Measurements from ENCODE around the gene ZBTB24. TPM values are rescaled to one million over a fixed set of nuclear protein-coding genes. Genes with fewer than 3 reads are reported as not detected.
A peak's percentile ranks its signal among the peaks of the same experiment; 100 is the strongest.

ZBTB24 gene
- total and polyA plus RNA-seq, 2 of the 13 experiments (the other 11 are each of a cell fraction or from before 2014, with no cell fraction given), result 1.5 to 6.2 TPM

DNA sequence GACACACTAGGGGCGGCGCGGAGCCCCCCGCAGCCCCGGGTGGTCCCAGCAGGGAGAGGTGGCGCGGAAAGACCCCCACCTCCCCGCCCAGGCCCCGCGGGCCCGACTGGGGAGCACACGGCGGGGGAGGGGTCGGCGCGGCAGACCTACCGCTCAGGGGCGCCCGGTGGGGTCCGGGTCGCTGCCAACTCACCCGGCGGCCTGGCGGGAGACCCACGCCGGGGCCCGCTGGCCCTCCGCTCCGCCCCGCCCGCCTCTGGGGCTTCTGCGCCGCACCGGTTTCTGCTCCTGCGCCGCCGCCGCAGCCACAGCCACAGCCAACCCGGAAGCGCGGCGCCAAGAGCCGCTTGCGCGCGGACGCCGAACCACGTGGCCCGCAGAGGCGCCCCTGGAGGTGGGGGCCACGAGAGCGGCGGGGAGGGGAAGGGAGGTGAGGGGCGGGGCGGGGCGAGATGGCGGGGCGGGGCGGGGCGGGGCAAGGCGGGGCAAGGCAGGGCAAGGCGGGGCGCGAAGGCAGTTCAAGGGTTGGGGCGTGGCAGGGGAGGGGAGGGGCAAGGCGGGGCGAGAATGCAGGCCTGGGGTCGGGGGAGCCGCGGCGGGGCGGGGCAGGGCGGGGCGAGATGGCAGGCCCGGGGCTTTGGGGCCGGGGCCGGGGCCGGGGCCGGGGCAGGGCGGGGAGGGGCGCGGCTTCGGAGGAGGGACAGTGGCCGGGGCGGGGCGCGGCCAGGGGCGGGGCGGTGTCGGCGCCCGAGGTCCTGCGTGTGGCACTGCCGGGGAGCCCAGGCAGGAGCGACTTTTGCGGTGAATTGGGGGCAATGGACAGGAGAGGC is at the start of gene ZBTB24 (continued):
- TF ChIP-seq ZNF260 (CRISPR knock-in tag; IDR thresholded peaks at IDR 0.05; ENCODE audit: borderline replicate concordance, low read depth) (no peak), ATRX (CRISPR knock-in tag; IDR thresholded peaks at IDR 0.05; ENCODE audit: borderline replicate concordance) (no peak), ZNF383 (CRISPR knock-in tag; IDR thresholded peaks at IDR 0.05; ENCODE audit: borderline replicate concordance) (no peak), ZNF709 (CRISPR knock-in tag; IDR thresholded peaks at IDR 0.05) (peak; percentile 81; the same call in 1 of the 2 replicates), NFKB2 (CRISPR knock-in tag; IDR thresholded peaks at IDR 0.05; ENCODE audit: borderline replicate concordance) (no peak), SP1 (IDR thresholded peaks at IDR 0.05) (no peak), SP1 (CRISPR knock-in tag; IDR thresholded peaks at IDR 0.05) (0 out of 2 replicates have a peak, but pooled peaks have one; percentile 20), KAT7 (CRISPR knock-in tag; IDR thresholded peaks at IDR 0.05; ENCODE audit: borderline replicate concordance) (0 out of 2 replicates have a peak, but pooled peaks have one; percentile 34), RNF2 (conservative IDR thresholded peaks at IDR 0.05; ENCODE audit: low read depth) (0 out of 2 replicates have a peak, but pooled peaks have one; percentile 27), PHB2 (IDR thresholded peaks at IDR 0.05; ENCODE audit: partially characterized antibody) (no peak), HNRNPH1 (optimal IDR thresholded peaks at IDR 0.05; ENCODE audit: low read depth, low read length) (no peak), ZFX (CRISPR knock-in tag; IDR thresholded peaks at IDR 0.05; ENCODE audit: low read depth) (peak; percentile 80), PHF8 (CRISPR knock-in tag; IDR thresholded peaks at IDR 0.05) (peak; percentile 56), ELF3 (CRISPR knock-in tag; IDR thresholded peaks at IDR 0.05) (peak; percentile 94), ZSCAN30 (CRISPR knock-in tag; IDR thresholded peaks at IDR 0.05) (no peak), KLF6 (CRISPR knock-in tag; IDR thresholded peaks at IDR 0.05) (no peak), ZNF792 (CRISPR knock-in tag; IDR thresholded peaks at IDR 0.05) (no peak), ZNF432 (CRISPR knock-in tag; IDR thresholded peaks at IDR 0.05; ENCODE audit: borderline replicate concordance) (no peak)
- TF ChIP-seq, protein P1, sequence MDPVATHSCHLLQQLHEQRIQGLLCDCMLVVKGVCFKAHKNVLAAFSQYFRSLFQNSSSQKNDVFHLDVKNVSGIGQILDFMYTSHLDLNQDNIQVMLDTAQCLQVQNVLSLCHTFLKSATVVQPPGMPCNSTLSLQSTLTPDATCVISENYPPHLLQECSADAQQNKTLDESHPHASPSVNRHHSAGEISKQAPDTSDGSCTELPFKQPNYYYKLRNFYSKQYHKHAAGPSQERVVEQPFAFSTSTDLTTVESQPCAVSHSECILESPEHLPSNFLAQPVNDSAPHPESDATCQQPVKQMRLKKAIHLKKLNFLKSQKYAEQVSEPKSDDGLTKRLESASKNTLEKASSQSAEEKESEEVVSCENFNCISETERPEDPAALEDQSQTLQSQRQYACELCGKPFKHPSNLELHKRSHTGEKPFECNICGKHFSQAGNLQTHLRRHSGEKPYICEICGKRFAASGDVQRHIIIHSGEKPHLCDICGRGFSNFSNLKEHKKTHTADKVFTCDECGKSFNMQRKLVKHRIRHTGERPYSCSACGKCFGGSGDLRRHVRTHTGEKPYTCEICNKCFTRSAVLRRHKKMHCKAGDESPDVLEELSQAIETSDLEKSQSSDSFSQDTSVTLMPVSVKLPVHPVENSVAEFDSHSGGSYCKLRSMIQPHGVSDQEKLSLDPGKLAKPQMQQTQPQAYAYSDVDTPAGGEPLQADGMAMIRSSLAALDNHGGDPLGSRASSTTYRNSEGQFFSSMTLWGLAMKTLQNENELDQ (CRISPR knock-in tag; IDR thresholded peaks at IDR 0.05; ENCODE audit: borderline replicate concordance), result no peak
- TF ChIP-seq, protein P2, sequence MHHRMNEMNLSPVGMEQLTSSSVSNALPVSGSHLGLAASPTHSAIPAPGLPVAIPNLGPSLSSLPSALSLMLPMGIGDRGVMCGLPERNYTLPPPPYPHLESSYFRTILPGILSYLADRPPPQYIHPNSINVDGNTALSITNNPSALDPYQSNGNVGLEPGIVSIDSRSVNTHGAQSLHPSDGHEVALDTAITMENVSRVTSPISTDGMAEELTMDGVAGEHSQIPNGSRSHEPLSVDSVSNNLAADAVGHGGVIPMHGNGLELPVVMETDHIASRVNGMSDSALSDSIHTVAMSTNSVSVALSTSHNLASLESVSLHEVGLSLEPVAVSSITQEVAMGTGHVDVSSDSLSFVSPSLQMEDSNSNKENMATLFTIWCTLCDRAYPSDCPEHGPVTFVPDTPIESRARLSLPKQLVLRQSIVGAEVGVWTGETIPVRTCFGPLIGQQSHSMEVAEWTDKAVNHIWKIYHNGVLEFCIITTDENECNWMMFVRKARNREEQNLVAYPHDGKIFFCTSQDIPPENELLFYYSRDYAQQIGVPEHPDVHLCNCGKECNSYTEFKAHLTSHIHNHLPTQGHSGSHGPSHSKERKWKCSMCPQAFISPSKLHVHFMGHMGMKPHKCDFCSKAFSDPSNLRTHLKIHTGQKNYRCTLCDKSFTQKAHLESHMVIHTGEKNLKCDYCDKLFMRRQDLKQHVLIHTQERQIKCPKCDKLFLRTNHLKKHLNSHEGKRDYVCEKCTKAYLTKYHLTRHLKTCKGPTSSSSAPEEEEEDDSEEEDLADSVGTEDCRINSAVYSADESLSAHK (CRISPR knock-in tag; IDR thresholded peaks at IDR 0.05; ENCODE audit: borderline replicate concordance), result no peak
- TF ChIP-seq, protein P3, sequence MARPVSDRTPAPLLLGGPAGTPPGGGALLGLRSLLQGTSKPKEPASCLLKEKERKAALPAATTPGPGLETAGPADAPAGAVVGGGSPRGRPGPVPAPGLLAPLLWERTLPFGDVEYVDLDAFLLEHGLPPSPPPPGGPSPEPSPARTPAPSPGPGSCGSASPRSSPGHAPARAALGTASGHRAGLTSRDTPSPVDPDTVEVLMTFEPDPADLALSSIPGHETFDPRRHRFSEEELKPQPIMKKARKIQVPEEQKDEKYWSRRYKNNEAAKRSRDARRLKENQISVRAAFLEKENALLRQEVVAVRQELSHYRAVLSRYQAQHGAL (CRISPR knock-in tag; IDR thresholded peaks at IDR 0.05; ENCODE audit: not compliant biosample characterization), result no peak
- TF ChIP-seq, protein P4, sequence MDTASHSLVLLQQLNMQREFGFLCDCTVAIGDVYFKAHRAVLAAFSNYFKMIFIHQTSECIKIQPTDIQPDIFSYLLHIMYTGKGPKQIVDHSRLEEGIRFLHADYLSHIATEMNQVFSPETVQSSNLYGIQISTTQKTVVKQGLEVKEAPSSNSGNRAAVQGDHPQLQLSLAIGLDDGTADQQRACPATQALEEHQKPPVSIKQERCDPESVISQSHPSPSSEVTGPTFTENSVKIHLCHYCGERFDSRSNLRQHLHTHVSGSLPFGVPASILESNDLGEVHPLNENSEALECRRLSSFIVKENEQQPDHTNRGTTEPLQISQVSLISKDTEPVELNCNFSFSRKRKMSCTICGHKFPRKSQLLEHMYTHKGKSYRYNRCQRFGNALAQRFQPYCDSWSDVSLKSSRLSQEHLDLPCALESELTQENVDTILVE (CRISPR knock-in tag; IDR thresholded peaks at IDR 0.05), result no peak
